ENCODE data around the gene CYFIP2. TPM values are rescaled to one million over a fixed set of nuclear protein-coding genes. Genes with fewer than 3 reads are reported as not detected.

Gene CYFIP2
- total and polyA plus RNA-seq, 10 of the 15 experiments (the other 5 are each of a cell fraction or from before 2014, with no cell fraction given) = 43.4 to 173 (median 96.0) TPM

- Histone ChIP-seq H3K9me3 (replicated peaks; ENCODE audit: control insufficient read depth, insufficient read depth, low read length) (no peaks in the 10 kb centered on the region), H3K4me2 (ENCODE audit: control insufficient read depth, insufficient read depth) (no peak overlapping the region), H3K27me3 (replicated peaks in 1 of 2; ENCODE audit: control insufficient read depth in 2 of 2, insufficient read depth in 2 of 2, low read length in 1 of 2) (no peaks in the 10 kb centered on the region), H4K20me1 (ENCODE audit: control insufficient read depth, insufficient read depth) (no peaks in the 10 kb centered on the region), H2AFZ (ENCODE audit: control insufficient read depth, low read depth, low read length) (peak overlapping the region; percentile 6), H3K36me3 (ENCODE audit: control insufficient read depth in 2 of 2, insufficient read depth in 2 of 2, low read length in 1 of 2) (no peaks in the 10 kb centered on the region), H3K9ac (ENCODE audit: control insufficient read depth, insufficient read depth, low read length) (no peak overlapping the region), H3K27ac (ENCODE audit: control insufficient read depth, insufficient read depth) (no peak overlapping the region), H3K79me2 (ENCODE audit: control insufficient read depth, insufficient read depth, low read length) (no peaks in the 10 kb centered on the region), H3K4me1 (ENCODE audit: control insufficient read depth, insufficient read depth, low read length) (peaks cover 8% of the 10 kb centered on the region), H3K4me3 (no peak overlapping the region)
- RAD21 ChIA-PET (ENCODE audit: unreplicated experiment) = interaction anchor here (0.8 to 2.3 kb wide), 6 partner anchors 10 to 83 kb away, joined by 3 to 22 read pairs (median 4); partner anchors contain the start of gene MED7
- no TSS peak for BruUV-seq (replicated peaks)
- DNase-seq (ENCODE audit: low read depth, low spot score) (no peak), ATAC-seq (peak; percentile 61), FAIRE-seq (no peak)
- intact Hi-C loops (cut with micrococcal nuclease; ENCODE audit: unreplicated experiment) (no loop called here), in situ Hi-C loops (cut with MboI) (no loop called here)
- SMC1A ChIA-PET (ENCODE audit: uncharacterized antibody, unreplicated experiment) = interaction anchor here (0.6 to 2.6 kb wide), 19 partner anchors 9 to 294 kb away, joined by 3 to 16 read pairs (median 4); no protein-coding TSS in a partner anchor
- 34% methylated on average over 6 of the region's 6 CpGs for WGBS (ENCODE audit: insufficient coverage, insufficient replicate concordance, low lambda C conversion rate, missing lambda C conversion rate)
- CTCF ChIA-PET = interaction anchor here (1.0 to 2.9 kb wide), 8 partner anchors 9 to 76 kb away, joined by 3 to 18 read pairs (median 7); no protein-coding TSS in a partner anchor
- TF ChIP-seq NFIC (IDR thresholded peaks at IDR 0.05; ENCODE audit: low read depth, low read length) (0 out of 2 replicates have a peak, but pooled peaks have one; percentile 34), TCF7 (IDR thresholded peaks at IDR 0.05; ENCODE audit: borderline replicate concordance) (peak; percentile 32; the same call in 1 of the 2 replicates), POLR2AphosphoS5 (IDR thresholded peaks at IDR 0.05; ENCODE audit: low read length) (no peak), YY1 (IDR thresholded peaks at IDR 0.05; ENCODE audit: low read depth, low read length) (0 out of 2 replicates have a peak, but pooled peaks have one; percentile 9), JUNB (IDR thresholded peaks at IDR 0.05) (peak; percentile 32), IKZF1 (conservative IDR thresholded peaks at IDR 0.05) (no peak), IRF4 (IDR thresholded peaks at IDR 0.05; ENCODE audit: low read depth, low read length) (no peak), CHD2 (IDR thresholded peaks at IDR 0.05; ENCODE audit: borderline replicate concordance, low read depth, low read length) (no peak), BHLHE40 (IDR thresholded peaks at IDR 0.05; ENCODE audit: borderline replicate concordance in 1 of 2, low read depth in 2 of 2, low read length in 1 of 2) (peak; percentile 34 to 49; a peak in 2 of 4 replicates), SRF (IDR thresholded peaks at IDR 0.05; ENCODE audit: low read depth in 2 of 2, low read length in 2 of 2) (no peak), RUNX3 (IDR thresholded peaks at IDR 0.05; ENCODE audit: low read length) (peak; percentile 51), EZH2 (IDR thresholded peaks at IDR 0.05; ENCODE audit: borderline replicate concordance, control insufficient read depth, low read depth, low read length) (no peak), CREB1 (IDR thresholded peaks at IDR 0.05; ENCODE audit: low read depth) (peak; percentile 54; the same call in 1 of the 2 replicates), SMAD1 (IDR thresholded peaks at IDR 0.05; ENCODE audit: low read depth, partially characterized antibody) (no peak), NKRF (conservative IDR thresholded peaks at IDR 0.05) (no peak), GATAD2B (conservative IDR thresholded peaks at IDR 0.05; ENCODE audit: low read depth) (no peak)
- POLR2A ChIA-PET = interaction anchor here (0.5 to 2.2 kb wide), 10 partner anchors 8 to 526 kb away, joined by 3 to 9 read pairs (median 4); no protein-coding TSS in a partner anchor
Observed at GRCh38 chr5:157225469-157226422, 40.2 kb upstream of the CYFIP2 start.
